PC-9 (cell line): ENCODE measurements around the gene GLOD4. TPM values are rescaled to one million over a fixed set of nuclear protein-coding genes. Genes with fewer than 3 reads are reported as not detected.

ENCODE experiments used
- BruUV-seq: library from RNA; stranded (reverse); fragments of 400-500 nt; replicated peaks from 2 replicates; lab custom pipeline; 2021; lab: Mats Ljungman, UMichigan
- CTCF ChIA-PET: fragments of 300-600 bp; sonication (Branson Sonifier 250); formaldehyde crosslinking; loops from one replicate; lab custom pipeline; 2022; ENCODE audit warnings: antibody characterized with exemption; lab: Charles Lee
- POLR2A ChIA-PET: fragments of 300-600 bp; sonication (Branson Sonifier 250); formaldehyde crosslinking; loops from one replicate; lab custom pipeline; 2022; ENCODE audit warnings: antibody characterized with exemption; ENCODE audit not compliant: unreplicated experiment; lab: Charles Lee
- DNase-seq, 2 experiments: peaks; one replicate each; pipeline versions ENCODE4 v3.0.0 to v3.0.0-alpha.2; 2015 to 2022; ENCODE audit warnings: mixed read lengths in 1 of 2
- H2AFZ ChIP-seq: fragments of 200-600 bp; sonication (generic); 2 replicates; pipeline ENCODE4 v1.8.1; 2017; ENCODE audit warnings: antibody characterized with exemption
- H3F3A ChIP-seq: fragments of 200-600 bp; sonication (generic); 2 replicates; pipeline ENCODE4 v1.8.1; 2017; ENCODE audit warnings: antibody characterized with exemption, mild to moderate bottlenecking, low read depth; ENCODE audit not compliant: insufficient read depth
- H3K27ac ChIP-seq: fragments of 200-600 bp; sonication (generic); 2 replicates; pipeline ENCODE4 v1.6.1; 2016; ENCODE audit warnings: mixed run types
- H3K27me3 ChIP-seq: fragments of 200-600 bp; sonication (generic); 2 replicates; pipeline ENCODE4 v1.6.1; 2016; ENCODE audit warnings: low read depth, mixed run types; ENCODE audit not compliant: insufficient read depth
- H3K36me3 ChIP-seq: fragments of 200-600 bp; sonication (generic); 2 replicates; pipeline ENCODE4 v1.6.1; 2016; ENCODE audit warnings: low read depth, mixed run types
- H3K4me1 ChIP-seq: fragments of 200-600 bp; sonication (generic); replicated peaks from 2 replicates; pipeline ENCODE4 v1.6.1; 2016; ENCODE audit warnings: mixed run types; ENCODE audit not compliant: insufficient read depth
- H3K4me2 ChIP-seq: fragments of 200-600 bp; sonication (generic); 2 replicates; pipeline ENCODE4 v1.6.1; 2017; ENCODE audit warnings: mixed run types
- H3K4me3 ChIP-seq: fragments of 200-600 bp; sonication (generic); 2 replicates; pipeline ENCODE4 v1.6.1; 2016; ENCODE audit warnings: mixed run types
- H3K79me2 ChIP-seq: fragments of 200-600 bp; sonication (generic); 2 replicates; pipeline ENCODE4 v1.6.1; 2017; ENCODE audit warnings: low read depth, mixed run types
- H3K9me2 ChIP-seq: fragments of 200-600 bp; sonication (generic); 2 replicates; pipeline ENCODE4 v1.8.1; 2017; ENCODE audit warnings: mild to moderate bottlenecking; ENCODE audit not compliant: insufficient read depth
- H3K9me3 ChIP-seq: fragments of 200-600 bp; sonication (generic); 2 replicates; pipeline ENCODE4 v1.8.1; 2016; ENCODE audit warnings: low read depth; ENCODE audit not compliant: insufficient read depth
- H4K20me1 ChIP-seq: fragments of 200-600 bp; sonication (generic); 2 replicates; pipeline ENCODE4 v1.8.1; 2017; ENCODE audit not compliant: insufficient read depth
- CTCF ChIP-seq: fragments of 200-600 bp; sonication (generic); conservative IDR thresholded peaks from 2 replicates; pipeline ENCODE4 v1.6.1; 2017; ENCODE audit warnings: mixed run types, antibody characterized with exemption, mild to moderate bottlenecking, moderate library complexity
- EZH2 ChIP-seq: fragments of 200-600 bp; sonication (generic); IDR thresholded peaks from 2 replicates; pipeline ENCODE4 v1.8.0; 2017; ENCODE audit warnings: antibody characterized with exemption, low read depth
- intact Hi-C: fragments of 100-400 bp; cut with micrococcal nuclease; formaldehyde crosslinking; loops from one replicate; pipeline ENCODE4 v1.10.0; 2022; ENCODE audit not compliant: unreplicated experiment
- total RNA-seq: library from RNA; stranded (reverse); gene quantifications from 2 replicates; pipeline ENCODE4 v1.2.3, GENCODE V29; 2021

The GLOD4 gene
- total RNA-seq, 1 experiment from 2014 or later, result 110 TPM

- Histone ChIP-seq H3K4me2 (no peak overlapping the region), H3K9me3 (no peaks in the 10 kb centered on the region), H3K79me2 (no peaks in the 10 kb centered on the region), H3K27me3 (no peaks in the 10 kb centered on the region), H4K20me1 (peaks cover 12% of the 10 kb centered on the region; the same call in 1 of the 2 replicates), H3K4me3 (no peak overlapping the region), H3K4me1 (no peaks in the 10 kb centered on the region), H3K27ac (no peak overlapping the region), H3F3A (no peaks in the 10 kb centered on the region), H3K9me2 (no peaks in the 10 kb centered on the region), H3K36me3 (no peaks in the 10 kb centered on the region), H2AFZ (no peak overlapping the region)
- intact Hi-C loops, result no loop called here
- BruUV-seq, result no TSS peak
- DNase-seq, result no peak
- POLR2A ChIA-PET, result no interaction called here
- CTCF ChIA-PET, result no interaction called here
- TF ChIP-seq EZH2 (no peak), CTCF (no peak)
Measured at GRCh38 chr17:828761-829160, 46.7 kb upstream of the GLOD4 start.

- H3K9me3 ChIP-seq, result no peaks in the 10 kb centered on the region
- intact Hi-C loops, result no loop called here
- ChIA-PET POLR2A (no interaction called here), CTCF (no interaction called here)
- H3K4me3 ChIP-seq, result no peak overlapping the region
- BruUV-seq, result no TSS peak
- H3K36me3 ChIP-seq, result no peaks in the 10 kb centered on the region
- H3K9me2 ChIP-seq, result no peaks in the 10 kb centered on the region
- no peak overlapping the region for H2AFZ ChIP-seq
- no peak for DNase-seq
- no peaks in the 10 kb centered on the region for H3K4me1 ChIP-seq
- no peaks in the 10 kb centered on the region for H3F3A ChIP-seq
- no peak overlapping the region for H3K27ac ChIP-seq
- peaks cover 12% of the 10 kb centered on the region; the same call in 1 of the 2 replicates for H4K20me1 ChIP-seq
- no peaks in the 10 kb centered on the region for H3K79me2 ChIP-seq
- no peak for TF ChIP-seq EZH2
- TF ChIP-seq CTCF, result no peak
- H3K27me3 ChIP-seq, result no peaks in the 10 kb centered on the region
- no peak overlapping the region for H3K4me2 ChIP-seq
Measured at GRCh38 chr17:826778-827177, 44.7 kb upstream of the GLOD4 start.

DNA sequence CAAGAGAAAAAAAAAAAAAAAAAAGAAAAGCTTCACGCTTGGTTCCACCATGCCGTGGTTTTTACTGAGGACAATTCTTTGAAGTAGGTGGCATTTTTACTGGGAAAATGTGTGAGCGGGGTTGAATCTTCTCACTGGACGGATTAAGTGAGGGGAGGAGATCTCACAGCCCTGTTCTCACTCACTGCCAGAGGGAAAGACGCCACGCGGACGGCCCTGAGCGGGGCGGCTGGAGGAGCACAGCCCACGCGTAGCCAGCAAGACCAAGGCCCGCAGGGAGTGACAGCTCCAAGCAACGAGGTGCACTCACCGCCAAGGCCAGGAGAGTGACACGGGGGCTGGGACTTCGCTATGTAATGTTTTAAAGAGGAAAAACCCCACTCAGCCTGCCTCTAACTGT lies 43.1 kb upstream of the GLOD4 start:
- no peaks in the 10 kb centered on the region for H3K36me3 ChIP-seq
- H3K27me3 ChIP-seq, result no peaks in the 10 kb centered on the region
- H3K9me3 ChIP-seq, result no peaks in the 10 kb centered on the region
- no TSS peak for BruUV-seq
- peaks cover 12% of the 10 kb centered on the region; the same call in 1 of the 2 replicates for H4K20me1 ChIP-seq
- H3K27ac ChIP-seq, result no peak overlapping the region
- no peaks in the 10 kb centered on the region for H3F3A ChIP-seq
- no peak overlapping the region for H3K4me3 ChIP-seq
- ChIA-PET CTCF (no interaction called here), POLR2A (interaction anchor here (0.6 to 0.7 kb wide), 2 partner anchors 43 to 326 kb away, joined by 5 read pairs; partner anchors contain the start of genes GLOD4 and MRM3)
- no peaks in the 10 kb centered on the region for H3K4me1 ChIP-seq
- H3K79me2 ChIP-seq, result no peaks in the 10 kb centered on the region
- no peaks in the 10 kb centered on the region for H3K9me2 ChIP-seq
- no peak overlapping the region for H3K4me2 ChIP-seq
- intact Hi-C loops, result no loop called here
- DNase-seq, result no peak
- TF ChIP-seq CTCF (no peak), EZH2 (no peak)
- no peak overlapping the region for H2AFZ ChIP-seq
